ENCODE results near the gene PDSS2. TPM values are rescaled to one million over a fixed set of nuclear protein-coding genes. Genes with fewer than 3 reads are reported as not detected.

PDSS2 gene
- total RNA-seq, 1 donor from 2014 or later = 10.1 TPM

DNA sequence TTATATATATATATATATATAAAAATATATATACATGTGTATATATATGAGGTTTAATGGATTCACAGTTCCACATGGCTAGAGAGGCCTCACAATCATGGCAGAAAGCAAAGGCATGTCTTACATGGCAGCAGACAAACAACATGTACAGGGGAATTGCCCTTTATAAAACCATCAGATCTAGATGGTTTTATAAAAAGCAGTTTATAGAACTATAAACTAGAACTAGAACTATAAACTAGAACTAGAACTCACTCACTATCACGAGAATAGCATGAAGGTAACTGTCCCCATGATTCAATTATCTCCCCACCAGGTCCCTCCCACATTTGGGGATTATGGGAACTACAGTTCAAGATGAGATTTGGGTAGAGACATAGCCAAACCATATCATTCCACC is 56.8 kb downstream of the PDSS2 start:
- Mint-ChIP-seq H3K36me3 (ENCODE audit: low read depth) (peaks cover 7% of the 10 kb centered on the region), H3K27me3 (ENCODE audit: low read depth) (no peaks in the 10 kb centered on the region), H3K4me3 (ENCODE audit: unreplicated experiment) (no peak overlapping the region), H3K27ac (ENCODE audit: unreplicated experiment) (no peak overlapping the region), H3K4me1 (ENCODE audit: low read depth) (no peaks in the 10 kb centered on the region), H3K9me3 (ENCODE audit: low read depth) (peaks cover 25% of the 10 kb centered on the region)
- TF ChIP-seq, protein P1, sequence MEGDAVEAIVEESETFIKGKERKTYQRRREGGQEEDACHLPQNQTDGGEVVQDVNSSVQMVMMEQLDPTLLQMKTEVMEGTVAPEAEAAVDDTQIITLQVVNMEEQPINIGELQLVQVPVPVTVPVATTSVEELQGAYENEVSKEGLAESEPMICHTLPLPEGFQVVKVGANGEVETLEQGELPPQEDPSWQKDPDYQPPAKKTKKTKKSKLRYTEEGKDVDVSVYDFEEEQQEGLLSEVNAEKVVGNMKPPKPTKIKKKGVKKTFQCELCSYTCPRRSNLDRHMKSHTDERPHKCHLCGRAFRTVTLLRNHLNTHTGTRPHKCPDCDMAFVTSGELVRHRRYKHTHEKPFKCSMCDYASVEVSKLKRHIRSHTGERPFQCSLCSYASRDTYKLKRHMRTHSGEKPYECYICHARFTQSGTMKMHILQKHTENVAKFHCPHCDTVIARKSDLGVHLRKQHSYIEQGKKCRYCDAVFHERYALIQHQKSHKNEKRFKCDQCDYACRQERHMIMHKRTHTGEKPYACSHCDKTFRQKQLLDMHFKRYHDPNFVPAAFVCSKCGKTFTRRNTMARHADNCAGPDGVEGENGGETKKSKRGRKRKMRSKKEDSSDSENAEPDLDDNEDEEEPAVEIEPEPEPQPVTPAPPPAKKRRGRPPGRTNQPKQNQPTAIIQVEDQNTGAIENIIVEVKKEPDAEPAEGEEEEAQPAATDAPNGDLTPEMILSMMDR (IDR thresholded peaks at IDR 0.05) = no peak
- no peak for DNase-seq (ENCODE audit: low spot score)

DNA sequence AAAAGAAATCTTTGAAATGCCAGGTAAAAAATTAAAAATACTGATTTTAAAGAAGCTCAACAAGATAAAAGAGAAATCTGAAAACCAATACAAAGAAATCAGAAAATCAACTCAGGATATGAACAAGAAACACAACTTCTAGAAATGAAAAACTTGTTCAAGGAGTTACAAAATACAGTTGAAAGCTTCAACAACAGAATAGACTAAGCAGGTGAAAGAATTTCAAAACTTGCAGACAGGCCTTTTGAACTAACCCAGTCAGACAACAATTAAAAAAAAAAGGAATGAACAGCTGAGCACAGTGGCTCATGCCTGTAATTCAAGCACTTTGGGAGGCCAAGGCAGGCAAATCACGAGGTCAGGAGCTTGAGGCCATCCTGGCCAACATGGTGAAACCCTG is 57.8 kb downstream of the PDSS2 start:
- Mint-ChIP-seq H3K4me3 (ENCODE audit: unreplicated experiment) (no peak overlapping the region), H3K4me1 (ENCODE audit: low read depth) (no peaks in the 10 kb centered on the region), H3K36me3 (ENCODE audit: low read depth) (peaks cover 7% of the 10 kb centered on the region), H3K27ac (ENCODE audit: unreplicated experiment) (no peak overlapping the region), H3K27me3 (ENCODE audit: low read depth) (no peaks in the 10 kb centered on the region), H3K9me3 (ENCODE audit: low read depth) (peaks cover 25% of the 10 kb centered on the region)
- TF ChIP-seq, protein P1 (IDR thresholded peaks at IDR 0.05) = no peak
- DNase-seq (ENCODE audit: low spot score) = no peak

DNA sequence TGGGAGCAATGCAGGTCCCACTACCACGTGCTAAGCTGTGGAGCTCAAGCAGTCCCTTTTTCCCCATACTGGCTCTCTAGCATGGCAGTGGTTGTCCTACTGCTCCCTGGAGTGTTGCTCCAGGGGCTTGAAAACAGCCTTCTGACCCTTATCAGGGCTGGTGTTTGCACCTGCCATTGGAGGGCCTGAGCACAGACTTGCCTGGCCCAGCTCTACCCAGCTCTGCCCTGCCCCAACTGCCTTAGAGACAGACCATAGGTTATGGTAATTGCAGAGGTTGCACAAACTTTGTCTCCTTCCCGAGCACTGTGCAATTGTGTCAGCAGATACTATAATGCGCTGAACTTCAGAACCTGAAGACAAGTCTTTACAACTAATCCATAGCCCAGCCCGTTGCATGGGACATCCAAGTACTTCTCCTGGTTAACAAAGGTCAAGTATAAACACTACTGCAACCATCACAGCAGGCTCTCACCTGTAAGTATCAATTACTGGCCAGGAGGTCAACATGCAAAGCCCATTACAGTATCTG is 58.7 kb downstream of the PDSS2 start:
- Mint-ChIP-seq H3K27ac (ENCODE audit: unreplicated experiment) (no peak overlapping the region), H3K9me3 (ENCODE audit: low read depth) (peaks cover 25% of the 10 kb centered on the region), H3K36me3 (ENCODE audit: low read depth) (peaks cover 7% of the 10 kb centered on the region), H3K27me3 (ENCODE audit: low read depth) (no peaks in the 10 kb centered on the region), H3K4me3 (ENCODE audit: unreplicated experiment) (no peak overlapping the region), H3K4me1 (ENCODE audit: low read depth) (no peaks in the 10 kb centered on the region)
- DNase-seq (ENCODE audit: low spot score) = no peak
- TF ChIP-seq, protein P1 (IDR thresholded peaks at IDR 0.05) = no peak

DNA sequence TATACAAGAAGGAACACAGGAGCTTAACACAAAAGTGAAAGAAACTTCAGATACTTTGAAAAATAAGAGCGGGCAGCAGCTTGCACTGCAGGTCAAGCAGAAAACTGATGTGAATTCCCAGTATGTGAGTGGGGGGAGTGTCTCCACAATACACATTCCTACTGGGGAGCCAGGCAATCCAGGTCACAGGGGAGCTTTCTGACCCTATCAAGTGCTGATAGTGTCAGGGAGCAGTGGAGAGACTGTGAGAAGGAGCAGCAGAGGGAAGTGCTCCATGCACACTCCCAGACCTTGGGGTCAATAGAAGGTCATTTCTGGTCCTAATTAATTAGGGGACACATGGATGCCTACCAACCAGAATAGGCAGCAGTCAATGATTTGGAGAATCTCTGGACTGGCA is 59.4 kb downstream of the PDSS2 start:
- H3K4me3 Mint-ChIP-seq (ENCODE audit: unreplicated experiment) = no peak overlapping the region
- H3K36me3 Mint-ChIP-seq (ENCODE audit: low read depth) = peaks cover 6% of the 10 kb centered on the region

DNA sequence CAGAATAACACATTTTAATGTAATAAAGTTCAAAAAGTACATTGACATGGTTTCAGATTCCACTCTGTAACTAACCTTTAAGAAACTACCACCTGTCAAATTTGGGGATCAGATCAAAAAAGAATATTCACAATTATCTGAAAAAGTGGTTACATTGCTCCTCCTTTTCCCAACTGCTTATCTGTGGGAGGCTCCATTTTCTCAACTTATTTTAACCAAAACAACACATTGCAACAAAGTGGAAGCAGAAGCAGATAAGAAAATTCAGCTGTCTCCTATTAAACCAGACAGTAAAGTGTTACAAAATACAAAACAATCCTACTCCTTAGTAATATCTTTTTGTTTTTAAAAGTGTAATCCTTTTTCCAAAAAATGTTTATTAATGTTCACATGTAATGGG is 61.4 kb downstream of the PDSS2 start:
- Mint-ChIP-seq H3K27me3 (ENCODE audit: low read depth) (no peaks in the 10 kb centered on the region), H3K9me3 (ENCODE audit: low read depth) (peaks cover 30% of the 10 kb centered on the region), H3K4me3 (ENCODE audit: unreplicated experiment) (no peak overlapping the region), H3K27ac (ENCODE audit: unreplicated experiment) (no peak overlapping the region), H3K4me1 (ENCODE audit: low read depth) (no peaks in the 10 kb centered on the region), H3K36me3 (ENCODE audit: low read depth) (peaks cover 13% of the 10 kb centered on the region)
- TF ChIP-seq, protein P1 (IDR thresholded peaks at IDR 0.05) = no peak
- no peak for DNase-seq (ENCODE audit: low spot score)

More for the DNA sequence above, 59.4 kb downstream of the PDSS2 start:
- no peak for DNase-seq (ENCODE audit: low spot score)
- H3K9me3 Mint-ChIP-seq (ENCODE audit: low read depth) = peaks cover 26% of the 10 kb centered on the region
- no peak overlapping the region for H3K27ac Mint-ChIP-seq (ENCODE audit: unreplicated experiment)
- TF ChIP-seq, protein P1 (IDR thresholded peaks at IDR 0.05) = no peak
- H3K27me3 Mint-ChIP-seq (ENCODE audit: low read depth) = no peaks in the 10 kb centered on the region
- no peaks in the 10 kb centered on the region for H3K4me1 Mint-ChIP-seq (ENCODE audit: low read depth)

Measured in chondrocyte (in vitro differentiated cells).